Measurements from ENCODE around the gene COL23A1.

GRCh38 chr5:178206166-178207101 is 383.8 kb downstream of the COL23A1 start:
- TF ChIP-seq GATA2 (IDR thresholded peaks at IDR 0.05; ENCODE audit: low read depth, low read length), result no peak
- no peak for TF ChIP-seq GATA3 (IDR thresholded peaks at IDR 0.05; ENCODE audit: low read depth, low read length)

Measured in SH-SY5Y (cell line).